VCaP (cell line): ENCODE results near the gene TBC1D2B.
"Not testable (repeated sequence)": the region's sequence is repeated elsewhere in the genome, so short reads cannot be mapped to it uniquely, and the experiment has no call there.

ENCODE experiments used
- H3K27ac ChIP-seq: fragments of 450-650 bp; 2 replicates; pipeline ENCODE4 v1.5.1; 2017
- TF ChIP-seq, protein P1 (sequence below): fragments of 450-650 bp; conservative IDR thresholded peaks from 2 replicates; pipeline ENCODE4 v1.5.1; 2017; ENCODE audit warnings: mild to moderate bottlenecking, moderate library complexity

The TBC1D2B gene

DNA sequence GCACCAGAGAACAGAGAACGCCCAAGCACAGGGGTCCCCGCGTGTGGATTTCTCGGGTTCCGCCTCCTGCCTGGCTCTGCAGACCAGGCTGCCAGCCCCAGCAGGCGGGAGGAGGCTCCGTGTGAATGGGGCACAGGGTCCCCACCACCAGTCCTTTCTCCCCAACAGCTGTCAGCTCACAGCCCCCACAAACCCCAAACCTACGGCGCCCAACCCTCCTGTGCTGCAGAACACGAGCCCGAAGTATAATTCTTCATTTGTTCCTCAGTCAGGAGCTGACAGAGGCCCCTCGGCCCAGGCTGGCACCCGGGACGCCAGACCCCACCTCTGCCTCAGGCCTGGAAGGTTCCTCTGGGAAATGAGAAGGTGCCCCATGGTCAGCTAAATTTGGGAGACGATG lies 78.0 kb downstream of the TBC1D2B start:
- H3K27ac ChIP-seq, result peak overlapping the region; percentile 99
- TF ChIP-seq, protein P1, sequence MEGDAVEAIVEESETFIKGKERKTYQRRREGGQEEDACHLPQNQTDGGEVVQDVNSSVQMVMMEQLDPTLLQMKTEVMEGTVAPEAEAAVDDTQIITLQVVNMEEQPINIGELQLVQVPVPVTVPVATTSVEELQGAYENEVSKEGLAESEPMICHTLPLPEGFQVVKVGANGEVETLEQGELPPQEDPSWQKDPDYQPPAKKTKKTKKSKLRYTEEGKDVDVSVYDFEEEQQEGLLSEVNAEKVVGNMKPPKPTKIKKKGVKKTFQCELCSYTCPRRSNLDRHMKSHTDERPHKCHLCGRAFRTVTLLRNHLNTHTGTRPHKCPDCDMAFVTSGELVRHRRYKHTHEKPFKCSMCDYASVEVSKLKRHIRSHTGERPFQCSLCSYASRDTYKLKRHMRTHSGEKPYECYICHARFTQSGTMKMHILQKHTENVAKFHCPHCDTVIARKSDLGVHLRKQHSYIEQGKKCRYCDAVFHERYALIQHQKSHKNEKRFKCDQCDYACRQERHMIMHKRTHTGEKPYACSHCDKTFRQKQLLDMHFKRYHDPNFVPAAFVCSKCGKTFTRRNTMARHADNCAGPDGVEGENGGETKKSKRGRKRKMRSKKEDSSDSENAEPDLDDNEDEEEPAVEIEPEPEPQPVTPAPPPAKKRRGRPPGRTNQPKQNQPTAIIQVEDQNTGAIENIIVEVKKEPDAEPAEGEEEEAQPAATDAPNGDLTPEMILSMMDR, result no peak

DNA sequence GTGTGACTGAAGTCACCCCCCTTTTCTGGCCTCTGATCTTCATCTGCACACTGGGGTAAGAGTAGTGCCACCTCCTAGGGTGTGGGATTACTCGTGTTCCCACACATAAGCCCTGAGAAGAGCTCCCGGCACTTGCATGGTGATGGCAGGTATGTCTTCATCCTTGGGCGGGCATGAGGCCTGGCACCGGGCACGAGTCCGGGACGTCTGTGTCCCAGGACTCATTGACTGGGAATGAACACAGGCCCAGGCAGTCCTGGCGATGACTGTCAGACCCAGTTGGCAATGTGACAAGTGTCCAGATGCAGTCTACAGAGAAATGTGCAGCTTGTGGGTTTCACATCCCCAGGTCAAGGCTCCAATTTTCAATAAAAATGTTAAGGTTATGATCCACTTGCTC lies 78.9 kb downstream of the TBC1D2B start:
- H3K27ac ChIP-seq, result no peak overlapping the region
- TF ChIP-seq, protein P1, result no peak

DNA sequence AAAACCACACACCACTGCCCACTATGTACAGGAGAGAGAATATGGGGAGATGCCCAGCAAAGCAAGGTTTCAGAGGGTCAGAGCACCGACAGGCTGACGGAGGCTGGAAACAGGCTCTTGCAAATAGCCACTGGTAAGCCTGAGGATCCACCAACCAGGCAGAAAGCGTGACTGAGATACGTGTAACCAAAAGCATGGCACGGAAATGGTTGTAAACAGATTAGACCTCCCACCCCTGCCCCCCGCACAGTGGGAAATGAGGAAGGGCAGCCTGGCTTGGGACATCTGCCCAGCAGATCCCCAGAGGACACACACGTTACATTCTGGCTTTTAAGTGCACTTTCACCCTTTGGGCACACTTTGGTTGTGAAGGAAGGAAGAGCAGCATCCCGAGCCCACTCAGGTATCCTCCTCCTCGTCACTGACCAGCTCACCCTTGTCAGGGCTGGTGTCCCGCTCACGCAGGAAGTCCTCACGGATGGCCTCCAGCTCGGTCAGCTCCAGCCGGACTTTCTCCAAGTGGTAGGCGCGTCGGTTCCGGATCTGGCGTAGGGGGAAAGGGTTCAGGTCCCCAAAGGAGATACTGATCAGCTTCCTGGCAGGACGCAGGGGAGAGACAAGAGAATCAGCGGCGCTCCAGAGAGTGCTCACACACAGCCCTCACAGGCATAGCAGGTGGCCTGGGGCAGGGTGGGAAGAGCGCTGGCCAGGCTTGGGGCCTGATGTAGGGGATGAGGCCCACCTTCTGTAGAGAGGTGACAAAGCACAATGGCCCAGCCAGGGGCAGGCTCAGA lies 79.6 kb downstream of the TBC1D2B start:
- H3K27ac ChIP-seq, result not testable (repeated sequence)

DNA sequence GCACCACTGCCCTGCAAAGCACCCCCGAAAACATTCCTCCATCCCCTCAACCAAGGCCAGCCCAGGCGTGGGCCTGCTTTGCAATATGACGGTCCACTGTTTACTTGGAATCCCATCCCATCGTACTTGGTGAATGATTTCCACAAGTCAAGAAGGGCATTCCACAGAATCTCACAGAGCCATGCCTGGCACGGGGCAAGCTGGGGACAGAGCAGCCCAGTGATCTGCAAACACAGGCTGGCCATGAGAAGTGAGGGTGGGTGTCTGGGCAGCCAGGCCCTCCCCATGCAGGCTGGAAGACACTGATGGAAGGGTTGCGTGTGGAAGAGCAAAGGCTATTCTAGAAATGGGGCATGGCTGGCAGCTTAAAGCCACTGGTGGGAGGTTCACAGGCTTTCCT lies 80.3 kb downstream of the TBC1D2B start:
- H3K27ac ChIP-seq, result not testable (repeated sequence)

DNA sequence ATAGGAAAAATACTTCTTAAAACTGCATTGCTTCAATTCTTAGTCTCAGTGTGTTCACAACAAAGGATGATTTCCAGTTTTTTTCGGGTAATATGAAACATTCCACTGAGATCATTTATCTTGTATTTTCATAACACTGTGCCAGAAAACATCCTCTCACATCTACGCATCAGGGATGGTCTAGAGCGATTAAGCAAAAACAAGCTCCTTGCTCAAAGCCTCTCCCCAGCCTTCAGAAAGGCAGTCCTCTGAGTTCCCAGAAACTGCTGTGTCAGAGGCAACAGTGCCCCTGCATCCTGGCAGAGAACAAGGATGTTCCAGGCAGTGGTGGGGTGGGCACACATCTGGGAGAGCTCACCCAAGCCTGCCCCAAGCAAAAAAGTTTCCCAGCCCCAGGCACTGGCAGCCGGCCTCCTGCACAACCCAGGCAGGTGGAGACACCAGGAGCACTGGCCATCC lies 80.8 kb downstream of the TBC1D2B start:
- not testable (repeated sequence) for H3K27ac ChIP-seq

DNA sequence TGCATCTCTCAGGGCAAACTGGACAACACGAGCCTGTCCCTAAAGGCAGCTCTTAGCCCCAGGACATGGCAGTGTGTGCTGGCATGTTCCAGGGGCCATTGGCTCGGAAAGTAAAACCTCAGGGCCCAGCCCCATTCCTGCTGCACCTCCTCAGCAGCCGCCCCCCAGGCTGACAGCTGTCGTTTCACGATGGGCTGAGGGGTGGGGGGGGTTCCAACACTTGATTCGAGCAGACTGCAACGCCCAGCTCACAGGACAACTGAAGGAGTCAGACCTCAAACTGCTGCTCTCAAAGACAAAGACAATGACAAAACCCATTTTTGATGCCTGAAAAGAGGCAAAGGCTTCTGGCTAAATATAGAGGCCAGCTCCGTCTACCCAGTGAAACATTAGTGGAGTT lies 81.3 kb downstream of the TBC1D2B start:
- not testable (repeated sequence) for H3K27ac ChIP-seq

DNA sequence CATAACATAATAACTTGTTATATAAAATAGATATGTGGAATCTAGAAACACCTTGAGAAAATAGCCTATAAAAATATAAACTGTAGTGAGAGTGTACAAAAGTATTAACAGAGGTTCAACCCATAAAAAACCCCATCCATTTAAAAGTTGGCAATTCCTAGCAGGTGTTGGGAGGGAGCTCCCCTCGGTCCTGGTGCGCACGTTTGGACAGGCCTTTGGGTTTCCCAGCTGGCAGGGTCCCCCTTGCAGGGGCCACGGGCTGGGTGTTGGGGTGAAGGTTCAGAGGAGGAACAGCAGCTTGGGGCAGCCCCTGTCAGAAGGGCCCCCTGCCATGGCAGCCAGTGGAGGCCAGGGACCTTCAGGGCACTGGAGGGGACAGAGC lies 82.0 kb downstream of the TBC1D2B start:
- not testable (repeated sequence) for H3K27ac ChIP-seq

DNA sequence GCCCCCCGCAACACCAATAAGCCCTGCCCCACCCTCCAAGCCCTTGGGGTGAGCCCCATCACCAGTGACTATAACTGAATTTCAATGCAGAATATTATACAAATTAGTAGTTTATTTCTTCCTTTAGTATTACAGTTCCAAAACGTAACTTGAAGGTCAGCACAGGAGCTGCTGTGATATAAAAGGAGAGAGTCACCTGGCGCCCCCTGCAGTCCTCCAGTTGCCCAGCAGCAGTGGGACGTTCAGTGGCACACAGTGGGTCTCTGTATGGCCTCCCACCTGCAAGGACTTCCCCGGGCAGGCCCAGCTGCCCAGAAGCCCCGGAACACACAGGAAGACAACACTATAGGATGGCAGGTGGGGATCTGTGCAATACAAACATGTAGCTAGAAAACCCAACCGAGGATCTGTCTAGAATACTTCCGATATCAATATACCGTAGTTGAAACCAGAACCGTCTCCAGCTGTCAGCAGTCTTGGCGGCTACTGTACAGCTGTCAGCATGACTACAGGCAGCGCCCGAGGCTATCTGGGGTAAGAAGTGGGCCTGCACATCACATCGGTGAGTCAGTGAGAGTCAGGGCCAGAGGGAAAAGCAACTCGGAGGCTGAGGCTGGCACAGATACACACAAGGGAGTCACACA lies 82.5 kb downstream of the TBC1D2B start:
- TF ChIP-seq, protein P1, result peak; percentile 57
- peak overlapping the region; percentile 73; the same call in 1 of the 2 replicates for H3K27ac ChIP-seq

DNA sequence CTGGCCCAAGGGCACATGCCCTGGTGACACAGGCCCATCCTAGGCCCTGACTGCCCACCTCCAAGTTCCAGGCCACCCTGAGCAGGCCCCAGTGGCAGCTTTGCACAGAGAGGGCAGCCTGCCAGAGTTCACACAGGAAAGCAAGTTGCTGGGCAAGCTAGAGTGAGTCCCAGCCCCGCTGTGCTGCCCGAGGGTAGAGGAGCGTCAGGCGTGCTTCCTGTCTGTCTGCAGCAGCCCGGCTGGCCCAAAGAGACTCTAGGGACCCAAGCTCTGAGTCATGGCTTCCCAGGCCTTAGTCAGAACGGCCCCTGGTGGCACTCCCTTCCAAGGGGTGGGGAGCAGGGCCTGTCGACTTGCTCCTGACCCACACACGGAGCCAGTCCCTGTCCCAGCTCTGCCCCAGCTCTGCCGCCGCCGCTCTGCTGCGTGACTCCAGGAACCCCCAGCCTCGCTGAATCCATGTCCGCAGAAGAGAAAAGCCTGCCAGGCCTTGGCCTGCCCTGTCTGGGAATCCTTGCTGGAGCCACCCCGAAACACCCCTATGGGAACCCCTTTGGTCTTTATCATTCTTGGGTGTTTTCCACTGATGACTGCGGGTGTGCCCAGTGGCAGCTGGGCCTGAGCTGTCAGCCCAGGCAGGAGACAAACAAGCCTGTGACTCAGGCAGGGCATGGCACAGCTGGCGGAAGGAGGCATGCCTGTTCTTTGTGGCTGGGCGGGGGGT lies 83.4 kb downstream of the TBC1D2B start:
- peak overlapping the region; percentile 73 for H3K27ac ChIP-seq

DNA sequence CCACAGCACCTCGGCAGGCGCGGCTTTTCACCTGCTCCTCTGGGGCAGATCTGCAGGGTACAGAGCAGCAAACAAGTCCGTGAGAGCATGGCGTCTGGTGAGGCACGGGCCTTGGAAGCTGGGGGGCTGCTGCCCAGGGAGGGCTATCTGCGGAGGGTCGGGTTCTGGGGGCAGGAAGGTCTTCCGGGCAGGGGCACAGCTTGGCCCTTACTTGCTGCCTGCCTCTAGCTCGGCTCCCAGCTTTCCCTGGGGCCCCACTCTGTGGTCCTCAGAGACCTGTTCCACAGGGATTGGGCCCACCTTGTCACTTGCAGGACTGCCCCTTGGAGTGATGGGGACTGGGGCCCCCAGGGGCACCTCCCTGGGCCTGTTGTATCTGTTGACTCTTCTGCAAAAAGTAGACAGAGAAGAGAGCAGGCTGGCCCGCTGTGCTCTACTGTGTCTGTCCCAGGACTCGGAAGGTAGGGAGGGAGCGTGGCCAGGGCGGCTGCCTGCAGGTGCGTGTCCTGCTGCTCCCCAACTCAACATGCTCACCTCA lies 84.1 kb downstream of the TBC1D2B start:
- H3K27ac ChIP-seq, result peak overlapping the region; percentile 73
- TF ChIP-seq, protein P1, result no peak
